IMR-90 (cell line): ENCODE measurements around the gene SLC16A8.

ENCODE experiments used
- POLR2A ChIP-seq: IDR thresholded peaks from 2 replicates; pipeline ENCODE4 v1.6.1; 2012; ENCODE audit warnings: mild to moderate bottlenecking, low read depth, low read length
- TF ChIP-seq, protein P1 (sequence below): conservative IDR thresholded peaks from 2 replicates; pipeline ENCODE4 v1.5.1; 2012; ENCODE audit warnings: mild to moderate bottlenecking, low read depth, low read length, improper control_type of control experiment
- TF ChIP-seq, protein P2 (sequence below): fragments of 150-350 bp; IDR thresholded peaks from 2 replicates; pipeline ENCODE4 v1.6.1; 2017; ENCODE audit warnings: mild to moderate bottlenecking, antibody characterized with exemption, low read length, low read depth

DNA sequence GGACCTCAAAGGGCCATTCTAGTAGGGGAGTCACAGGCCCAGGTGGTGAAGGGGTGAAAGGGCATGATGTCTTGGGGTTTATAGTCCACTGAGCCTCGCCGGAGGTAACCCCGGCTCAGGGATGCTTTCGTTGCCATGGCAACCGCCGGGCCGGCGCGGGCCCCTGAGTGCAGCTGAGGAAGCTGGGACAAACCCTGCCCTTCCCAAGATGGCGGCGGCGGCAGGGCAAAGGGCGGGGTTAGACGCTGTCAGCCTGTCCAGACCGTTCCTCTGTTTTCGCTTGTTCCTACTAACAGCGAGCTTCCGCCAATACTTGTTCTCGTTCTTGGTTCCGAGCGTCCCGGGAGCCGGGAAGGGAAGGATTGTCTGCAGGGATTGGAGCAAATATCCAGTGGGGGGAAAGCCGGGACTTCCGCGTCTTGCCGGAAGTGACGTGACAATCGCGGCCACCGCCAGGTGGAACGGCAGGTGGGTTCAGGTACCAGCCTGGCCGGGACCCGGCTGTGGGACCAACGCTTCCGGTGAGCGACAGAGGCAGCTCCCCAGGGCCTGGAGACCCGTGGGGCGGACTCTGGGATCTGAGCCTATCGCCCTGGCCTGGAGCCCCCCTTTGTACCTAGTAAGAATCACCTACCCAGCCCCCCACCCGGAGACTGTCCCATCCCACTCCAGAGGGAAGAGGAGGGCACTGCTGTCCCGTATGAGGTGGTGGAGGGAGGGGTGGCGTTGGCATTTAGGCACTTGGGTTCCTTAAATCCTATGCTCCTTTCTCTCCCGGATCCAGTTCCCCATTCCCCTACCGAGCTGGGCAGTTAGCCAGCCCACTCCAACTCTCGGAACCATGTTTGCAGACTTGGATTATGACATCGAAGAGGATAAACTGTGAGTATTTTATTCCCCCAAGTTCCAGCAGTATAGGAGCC lies 26.8 kb downstream of the SLC16A8 start, which contains the start of gene PICK1:
- TF ChIP-seq, protein P1, sequence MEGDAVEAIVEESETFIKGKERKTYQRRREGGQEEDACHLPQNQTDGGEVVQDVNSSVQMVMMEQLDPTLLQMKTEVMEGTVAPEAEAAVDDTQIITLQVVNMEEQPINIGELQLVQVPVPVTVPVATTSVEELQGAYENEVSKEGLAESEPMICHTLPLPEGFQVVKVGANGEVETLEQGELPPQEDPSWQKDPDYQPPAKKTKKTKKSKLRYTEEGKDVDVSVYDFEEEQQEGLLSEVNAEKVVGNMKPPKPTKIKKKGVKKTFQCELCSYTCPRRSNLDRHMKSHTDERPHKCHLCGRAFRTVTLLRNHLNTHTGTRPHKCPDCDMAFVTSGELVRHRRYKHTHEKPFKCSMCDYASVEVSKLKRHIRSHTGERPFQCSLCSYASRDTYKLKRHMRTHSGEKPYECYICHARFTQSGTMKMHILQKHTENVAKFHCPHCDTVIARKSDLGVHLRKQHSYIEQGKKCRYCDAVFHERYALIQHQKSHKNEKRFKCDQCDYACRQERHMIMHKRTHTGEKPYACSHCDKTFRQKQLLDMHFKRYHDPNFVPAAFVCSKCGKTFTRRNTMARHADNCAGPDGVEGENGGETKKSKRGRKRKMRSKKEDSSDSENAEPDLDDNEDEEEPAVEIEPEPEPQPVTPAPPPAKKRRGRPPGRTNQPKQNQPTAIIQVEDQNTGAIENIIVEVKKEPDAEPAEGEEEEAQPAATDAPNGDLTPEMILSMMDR: no peak
- TF ChIP-seq POLR2A: no peak
- TF ChIP-seq, protein P2, sequence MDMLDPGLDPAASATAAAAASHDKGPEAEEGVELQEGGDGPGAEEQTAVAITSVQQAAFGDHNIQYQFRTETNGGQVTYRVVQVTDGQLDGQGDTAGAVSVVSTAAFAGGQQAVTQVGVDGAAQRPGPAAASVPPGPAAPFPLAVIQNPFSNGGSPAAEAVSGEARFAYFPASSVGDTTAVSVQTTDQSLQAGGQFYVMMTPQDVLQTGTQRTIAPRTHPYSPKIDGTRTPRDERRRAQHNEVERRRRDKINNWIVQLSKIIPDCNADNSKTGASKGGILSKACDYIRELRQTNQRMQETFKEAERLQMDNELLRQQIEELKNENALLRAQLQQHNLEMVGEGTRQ: no peak
